ENCODE results near the gene MACROD1. TPM values are rescaled to one million over a fixed set of nuclear protein-coding genes. Genes with fewer than 3 reads are reported as not detected.

Gene MACROD1
- total and polyA plus RNA-seq, 9 of the 15 experiments (the other 6 are each of a cell fraction or from before 2014, with no cell fraction given), result 1.1 to 60.0 (median 26.4) TPM

DNA sequence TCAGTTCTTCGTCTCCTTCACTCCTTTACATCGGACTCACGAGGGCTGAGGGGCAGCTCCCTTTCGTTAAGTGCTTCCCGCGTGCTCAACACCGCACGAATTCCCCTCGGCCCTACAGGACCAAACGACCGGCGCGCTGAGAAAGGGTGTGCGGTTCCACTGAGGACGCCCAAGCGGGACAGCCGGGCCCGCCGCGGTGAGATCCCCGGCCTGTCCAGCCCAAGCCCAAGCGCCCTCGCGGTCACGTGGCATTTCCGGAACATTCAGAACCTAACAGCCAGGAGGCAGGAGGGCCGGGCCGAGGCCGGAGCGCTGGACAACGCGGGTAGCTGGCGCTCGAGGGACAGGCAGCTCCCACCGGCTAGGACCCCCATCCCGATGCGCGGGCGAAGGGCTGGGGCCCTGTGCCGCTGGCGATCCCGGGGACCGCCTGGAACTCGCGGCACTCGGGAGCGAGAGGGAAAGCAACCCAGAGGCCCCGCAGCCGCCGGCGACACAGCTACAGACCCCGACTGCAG, 19.3 kb upstream of the MACROD1 start (continued):
- TF ChIP-seq, protein P1, sequence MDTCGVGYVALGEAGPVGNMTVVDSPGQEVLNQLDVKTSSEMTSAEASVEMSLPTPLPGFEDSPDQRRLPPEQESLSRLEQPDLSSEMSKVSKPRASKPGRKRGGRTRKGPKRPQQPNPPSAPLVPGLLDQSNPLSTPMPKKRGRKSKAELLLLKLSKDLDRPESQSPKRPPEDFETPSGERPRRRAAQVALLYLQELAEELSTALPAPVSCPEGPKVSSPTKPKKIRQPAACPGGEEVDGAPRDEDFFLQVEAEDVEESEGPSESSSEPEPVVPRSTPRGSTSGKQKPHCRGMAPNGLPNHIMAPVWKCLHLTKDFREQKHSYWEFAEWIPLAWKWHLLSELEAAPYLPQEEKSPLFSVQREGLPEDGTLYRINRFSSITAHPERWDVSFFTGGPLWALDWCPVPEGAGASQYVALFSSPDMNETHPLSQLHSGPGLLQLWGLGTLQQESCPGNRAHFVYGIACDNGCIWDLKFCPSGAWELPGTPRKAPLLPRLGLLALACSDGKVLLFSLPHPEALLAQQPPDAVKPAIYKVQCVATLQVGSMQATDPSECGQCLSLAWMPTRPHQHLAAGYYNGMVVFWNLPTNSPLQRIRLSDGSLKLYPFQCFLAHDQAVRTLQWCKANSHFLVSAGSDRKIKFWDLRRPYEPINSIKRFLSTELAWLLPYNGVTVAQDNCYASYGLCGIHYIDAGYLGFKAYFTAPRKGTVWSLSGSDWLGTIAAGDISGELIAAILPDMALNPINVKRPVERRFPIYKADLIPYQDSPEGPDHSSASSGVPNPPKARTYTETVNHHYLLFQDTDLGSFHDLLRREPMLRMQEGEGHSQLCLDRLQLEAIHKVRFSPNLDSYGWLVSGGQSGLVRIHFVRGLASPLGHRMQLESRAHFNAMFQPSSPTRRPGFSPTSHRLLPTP (IDR thresholded peaks at IDR 0.05; ENCODE audit: borderline replicate concordance, extremely low read depth, insufficient read length), result no peak
- TF ChIP-seq YBX1 (IDR thresholded peaks at IDR 0.05) (no peak), RB1 (IDR thresholded peaks at IDR 0.05; ENCODE audit: low read depth) (peak; percentile 89; the same call in 1 of the 2 replicates), TAF7 (tag; IDR thresholded peaks at IDR 0.05) (peak; percentile 82), GTF2E2 (tag; IDR thresholded peaks at IDR 0.05) (peak; percentile 87), NR2C2 (CRISPR knock-in tag; IDR thresholded peaks at IDR 0.05) (peak; percentile 62), NR2C2 (tag; IDR thresholded peaks at IDR 0.05) (peak; percentile 62), BRCA1 (IDR thresholded peaks at IDR 0.05) (no peak), BRCA1 (CRISPR knock-in tag; IDR thresholded peaks at IDR 0.05) (0 out of 2 replicates have a peak, but pooled peaks have one; percentile 27), PRPF4 (IDR thresholded peaks at IDR 0.05; ENCODE audit: insufficient read depth, low read depth, low read length, poor library complexity, severe bottlenecking) (peak; percentile 65), PHF20 (IDR thresholded peaks at IDR 0.05; ENCODE audit: partially characterized antibody) (peak; percentile 81), BCOR (IDR thresholded peaks at IDR 0.05) (peak; percentile 70), ELF2 (CRISPR knock-in tag; IDR thresholded peaks at IDR 0.05) (peak; percentile 78)
- TF ChIP-seq, protein P2, sequence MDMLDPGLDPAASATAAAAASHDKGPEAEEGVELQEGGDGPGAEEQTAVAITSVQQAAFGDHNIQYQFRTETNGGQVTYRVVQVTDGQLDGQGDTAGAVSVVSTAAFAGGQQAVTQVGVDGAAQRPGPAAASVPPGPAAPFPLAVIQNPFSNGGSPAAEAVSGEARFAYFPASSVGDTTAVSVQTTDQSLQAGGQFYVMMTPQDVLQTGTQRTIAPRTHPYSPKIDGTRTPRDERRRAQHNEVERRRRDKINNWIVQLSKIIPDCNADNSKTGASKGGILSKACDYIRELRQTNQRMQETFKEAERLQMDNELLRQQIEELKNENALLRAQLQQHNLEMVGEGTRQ (CRISPR knock-in tag; IDR thresholded peaks at IDR 0.05), result peak; percentile 94
- TF ChIP-seq, protein P3, sequence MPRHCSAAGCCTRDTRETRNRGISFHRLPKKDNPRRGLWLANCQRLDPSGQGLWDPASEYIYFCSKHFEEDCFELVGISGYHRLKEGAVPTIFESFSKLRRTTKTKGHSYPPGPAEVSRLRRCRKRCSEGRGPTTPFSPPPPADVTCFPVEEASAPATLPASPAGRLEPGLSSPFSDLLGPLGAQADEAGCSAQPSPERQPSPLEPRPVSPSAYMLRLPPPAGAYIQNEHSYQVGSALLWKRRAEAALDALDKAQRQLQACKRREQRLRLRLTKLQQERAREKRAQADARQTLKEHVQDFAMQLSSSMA (CRISPR knock-in tag; IDR thresholded peaks at IDR 0.05), result 0 out of 2 replicates have a peak, but pooled peaks have one; percentile 60
- TF ChIP-seq, protein P4, sequence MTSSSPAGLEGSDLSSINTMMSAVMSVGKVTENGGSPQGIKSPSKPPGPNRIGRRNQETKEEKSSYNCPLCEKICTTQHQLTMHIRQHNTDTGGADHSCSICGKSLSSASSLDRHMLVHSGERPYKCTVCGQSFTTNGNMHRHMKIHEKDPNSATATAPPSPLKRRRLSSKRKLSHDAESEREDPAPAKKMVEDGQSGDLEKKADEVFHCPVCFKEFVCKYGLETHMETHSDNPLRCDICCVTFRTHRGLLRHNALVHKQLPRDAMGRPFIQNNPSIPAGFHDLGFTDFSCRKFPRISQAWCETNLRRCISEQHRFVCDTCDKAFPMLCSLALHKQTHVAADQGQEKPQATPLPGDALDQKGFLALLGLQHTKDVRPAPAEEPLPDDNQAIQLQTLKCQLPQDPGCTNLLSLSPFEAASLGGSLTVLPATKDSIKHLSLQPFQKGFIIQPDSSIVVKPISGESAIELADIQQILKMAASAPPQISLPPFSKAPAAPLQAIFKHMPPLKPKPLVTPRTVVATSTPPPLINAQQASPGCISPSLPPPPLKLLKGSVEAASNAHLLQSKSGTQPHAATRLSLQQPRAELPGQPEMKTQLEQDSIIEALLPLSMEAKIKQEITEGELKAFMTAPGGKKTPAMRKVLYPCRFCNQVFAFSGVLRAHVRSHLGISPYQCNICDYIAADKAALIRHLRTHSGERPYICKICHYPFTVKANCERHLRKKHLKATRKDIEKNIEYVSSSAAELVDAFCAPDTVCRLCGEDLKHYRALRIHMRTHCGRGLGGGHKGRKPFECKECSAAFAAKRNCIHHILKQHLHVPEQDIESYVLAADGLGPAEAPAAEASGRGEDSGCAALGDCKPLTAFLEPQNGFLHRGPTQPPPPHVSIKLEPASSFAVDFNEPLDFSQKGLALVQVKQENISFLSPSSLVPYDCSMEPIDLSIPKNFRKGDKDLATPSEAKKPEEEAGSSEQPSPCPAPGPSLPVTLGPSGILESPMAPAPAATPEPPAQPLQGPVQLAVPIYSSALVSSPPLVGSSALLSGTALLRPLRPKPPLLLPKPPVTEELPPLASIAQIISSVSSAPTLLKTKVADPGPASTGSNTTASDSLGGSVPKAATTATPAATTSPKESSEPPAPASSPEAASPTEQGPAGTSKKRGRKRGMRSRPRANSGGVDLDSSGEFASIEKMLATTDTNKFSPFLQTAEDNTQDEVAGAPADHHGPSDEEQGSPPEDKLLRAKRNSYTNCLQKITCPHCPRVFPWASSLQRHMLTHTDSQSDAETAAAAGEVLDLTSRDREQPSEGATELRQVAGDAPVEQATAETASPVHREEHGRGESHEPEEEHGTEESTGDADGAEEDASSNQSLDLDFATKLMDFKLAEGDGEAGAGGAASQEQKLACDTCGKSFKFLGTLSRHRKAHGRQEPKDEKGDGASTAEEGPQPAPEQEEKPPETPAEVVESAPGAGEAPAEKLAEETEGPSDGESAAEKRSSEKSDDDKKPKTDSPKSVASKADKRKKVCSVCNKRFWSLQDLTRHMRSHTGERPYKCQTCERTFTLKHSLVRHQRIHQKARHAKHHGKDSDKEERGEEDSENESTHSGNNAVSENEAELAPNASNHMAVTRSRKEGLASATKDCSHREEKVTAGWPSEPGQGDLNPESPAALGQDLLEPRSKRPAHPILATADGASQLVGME (CRISPR knock-in tag; IDR thresholded peaks at IDR 0.05), result peak; percentile 91
- TF ChIP-seq, protein P5, sequence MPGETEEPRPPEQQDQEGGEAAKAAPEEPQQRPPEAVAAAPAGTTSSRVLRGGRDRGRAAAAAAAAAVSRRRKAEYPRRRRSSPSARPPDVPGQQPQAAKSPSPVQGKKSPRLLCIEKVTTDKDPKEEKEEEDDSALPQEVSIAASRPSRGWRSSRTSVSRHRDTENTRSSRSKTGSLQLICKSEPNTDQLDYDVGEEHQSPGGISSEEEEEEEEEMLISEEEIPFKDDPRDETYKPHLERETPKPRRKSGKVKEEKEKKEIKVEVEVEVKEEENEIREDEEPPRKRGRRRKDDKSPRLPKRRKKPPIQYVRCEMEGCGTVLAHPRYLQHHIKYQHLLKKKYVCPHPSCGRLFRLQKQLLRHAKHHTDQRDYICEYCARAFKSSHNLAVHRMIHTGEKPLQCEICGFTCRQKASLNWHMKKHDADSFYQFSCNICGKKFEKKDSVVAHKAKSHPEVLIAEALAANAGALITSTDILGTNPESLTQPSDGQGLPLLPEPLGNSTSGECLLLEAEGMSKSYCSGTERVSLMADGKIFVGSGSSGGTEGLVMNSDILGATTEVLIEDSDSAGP (CRISPR knock-in tag; IDR thresholded peaks at IDR 0.05), result peak; percentile 70
